GM12892 (cell line): ENCODE results near the gene NPM3. TPM values are rescaled to one million over a fixed set of nuclear protein-coding genes. Genes with fewer than 3 reads are reported as not detected.

Experiments used
- DNase-seq: peaks from one replicate; pipeline ENCODE4 v3.0.0; 2011; ENCODE audit not compliant: insufficient read length
- FAIRE-seq: peaks from 2 replicates; lab custom pipeline; 2011; peaks lifted over from hg19 to GRCh38; lab: Jason Lieb, UNC
- POLR2A ChIP-seq: IDR thresholded peaks from 2 replicates; pipeline ENCODE4 v1.6.1; 2011; ENCODE audit warnings: low read depth, low read length, control low read depth
- POLR2AphosphoS5 ChIP-seq: IDR thresholded peaks from 2 replicates; pipeline ENCODE4 v1.6.1; 2011; ENCODE audit warnings: low read depth, low read length, control low read depth
- TAF1 ChIP-seq: IDR thresholded peaks from 2 replicates; pipeline ENCODE4 v1.6.1; 2011; ENCODE audit warnings: low read depth, mild to moderate bottlenecking, control low read depth, low read length, borderline replicate concordance
- polyA plus RNA-seq: library from polyadenylated mRNA; unstranded; fragments of >200 nt; gene quantifications from one replicate; pipeline ENCODE4 v1.2.1, GENCODE V29; 2012; ENCODE audit warnings: missing spikeins, inconsistent platforms; ENCODE audit not compliant: missing spikeins

Gene NPM3, protein sequence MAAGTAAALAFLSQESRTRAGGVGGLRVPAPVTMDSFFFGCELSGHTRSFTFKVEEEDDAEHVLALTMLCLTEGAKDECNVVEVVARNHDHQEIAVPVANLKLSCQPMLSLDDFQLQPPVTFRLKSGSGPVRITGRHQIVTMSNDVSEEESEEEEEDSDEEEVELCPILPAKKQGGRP
- polyA plus RNA-seq, result 106 TPM

DNA sequence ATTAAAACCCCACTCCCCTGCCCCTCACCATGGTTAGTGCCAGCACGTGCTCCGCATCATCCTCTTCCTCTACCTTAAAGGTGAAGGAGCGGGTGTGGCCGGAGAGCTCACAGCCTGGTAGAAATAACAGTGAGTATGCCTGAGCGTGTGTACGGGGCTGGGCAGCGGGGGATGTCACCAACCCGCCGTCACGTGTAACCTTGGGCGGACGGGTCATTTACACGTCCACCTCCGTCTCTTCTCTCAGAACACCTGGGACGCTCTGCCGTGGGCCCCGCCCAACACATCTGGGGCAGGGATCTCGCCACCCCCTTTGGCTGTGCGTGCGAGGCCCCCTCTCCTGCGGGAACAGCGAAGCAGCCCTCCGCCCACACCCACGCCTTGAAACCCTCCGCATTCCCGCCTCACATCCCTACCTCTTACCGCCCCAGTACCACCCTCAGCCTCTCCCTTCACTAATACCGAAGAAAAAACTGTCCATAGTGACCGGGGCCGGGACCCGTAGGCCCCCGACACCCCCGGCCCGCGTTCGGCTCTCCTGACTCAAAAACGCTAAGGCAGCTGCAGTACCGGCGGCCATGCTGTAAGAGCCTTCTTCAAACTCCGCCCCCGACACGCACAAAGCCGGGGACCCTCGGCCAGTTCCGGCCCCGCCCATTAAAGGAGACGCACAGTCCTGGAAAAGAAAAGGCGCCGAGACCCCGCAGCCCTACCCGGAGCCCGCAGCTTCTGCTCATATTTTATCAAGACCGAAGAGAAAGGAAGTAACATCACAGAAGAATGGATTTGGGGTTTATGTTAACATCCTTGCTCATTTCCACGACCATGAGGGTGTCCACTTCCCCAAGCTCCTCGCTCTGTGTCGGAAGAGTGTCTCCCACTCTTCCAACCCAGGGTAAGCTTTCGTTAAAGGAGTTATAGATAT lies at the start of gene NPM3:
TSS of gene NPM3 (minus strand) at position 636 of the 925 bp plus-strand sequence. CDS start at position 580, 56 bp downstream.
- TF ChIP-seq TAF1 (no peak), POLR2AphosphoS5 (no peak), POLR2A (no peak; the same call in none of the 2 replicates)
- FAIRE-seq, result peak; percentile 72
- DNase-seq, result peak; percentile 90

DNA sequence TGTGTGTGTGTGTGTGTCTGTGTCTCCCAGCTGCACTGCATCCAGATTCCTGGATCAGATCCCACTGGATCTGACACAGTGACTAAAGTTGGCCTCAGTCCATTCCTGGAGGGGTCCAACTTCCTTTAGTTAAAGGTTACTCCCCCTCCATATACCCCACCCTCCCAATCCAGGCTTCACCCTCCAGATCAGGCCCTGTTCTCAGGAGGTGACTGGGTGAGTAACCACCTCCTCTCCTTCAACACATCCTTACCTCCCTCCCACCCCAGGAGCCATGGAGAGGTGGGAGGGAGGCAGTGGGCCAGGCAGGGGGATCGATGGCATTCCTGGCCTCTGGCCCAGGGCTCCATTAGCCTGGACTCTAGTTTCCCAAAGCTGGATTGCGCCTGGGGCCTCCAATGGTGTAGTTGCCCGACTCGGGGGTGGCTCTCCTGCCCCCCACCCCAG lies 49.1 kb upstream of the NPM3 start:
- FAIRE-seq, result no peak

DNA sequence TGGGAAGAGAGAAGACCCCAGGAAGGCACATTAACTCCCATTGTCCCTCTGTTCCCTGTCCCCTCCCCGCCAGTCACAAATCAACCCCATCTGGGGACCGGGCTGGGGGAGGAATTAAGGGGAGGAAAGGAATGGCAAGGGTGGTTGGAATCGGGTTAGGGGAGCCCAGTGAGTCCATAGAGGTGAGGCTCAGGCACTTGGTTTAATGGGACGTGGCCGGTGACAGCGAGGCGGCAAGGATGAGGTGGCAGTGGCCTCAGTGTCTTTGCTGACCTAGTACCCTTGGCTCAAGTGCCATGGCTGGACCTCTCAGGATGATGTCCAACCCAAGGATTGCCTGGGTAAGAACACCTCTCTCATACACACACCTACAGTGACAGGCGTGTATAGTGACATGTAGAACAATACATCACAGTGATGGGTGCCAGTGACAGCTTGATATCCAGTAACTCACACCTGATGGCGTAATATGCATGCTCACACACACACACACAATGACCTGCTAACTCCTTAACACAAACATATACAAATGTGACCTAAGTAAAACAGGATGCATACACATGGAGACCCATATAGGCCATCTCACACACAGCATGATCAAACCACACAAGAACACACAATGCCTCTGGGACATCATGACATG lies 48.0 kb upstream of the NPM3 start:
- FAIRE-seq (no peak), DNase-seq (no peak)
- TF ChIP-seq POLR2AphosphoS5 (no peak), POLR2A (no peak), TAF1 (no peak)

More for the DNA sequence above, 49.1 kb upstream of the NPM3 start:
- no peak for DNase-seq
- no peak for TF ChIP-seq TAF1
- TF ChIP-seq POLR2AphosphoS5, result no peak
- TF ChIP-seq POLR2A, result no peak

DNA sequence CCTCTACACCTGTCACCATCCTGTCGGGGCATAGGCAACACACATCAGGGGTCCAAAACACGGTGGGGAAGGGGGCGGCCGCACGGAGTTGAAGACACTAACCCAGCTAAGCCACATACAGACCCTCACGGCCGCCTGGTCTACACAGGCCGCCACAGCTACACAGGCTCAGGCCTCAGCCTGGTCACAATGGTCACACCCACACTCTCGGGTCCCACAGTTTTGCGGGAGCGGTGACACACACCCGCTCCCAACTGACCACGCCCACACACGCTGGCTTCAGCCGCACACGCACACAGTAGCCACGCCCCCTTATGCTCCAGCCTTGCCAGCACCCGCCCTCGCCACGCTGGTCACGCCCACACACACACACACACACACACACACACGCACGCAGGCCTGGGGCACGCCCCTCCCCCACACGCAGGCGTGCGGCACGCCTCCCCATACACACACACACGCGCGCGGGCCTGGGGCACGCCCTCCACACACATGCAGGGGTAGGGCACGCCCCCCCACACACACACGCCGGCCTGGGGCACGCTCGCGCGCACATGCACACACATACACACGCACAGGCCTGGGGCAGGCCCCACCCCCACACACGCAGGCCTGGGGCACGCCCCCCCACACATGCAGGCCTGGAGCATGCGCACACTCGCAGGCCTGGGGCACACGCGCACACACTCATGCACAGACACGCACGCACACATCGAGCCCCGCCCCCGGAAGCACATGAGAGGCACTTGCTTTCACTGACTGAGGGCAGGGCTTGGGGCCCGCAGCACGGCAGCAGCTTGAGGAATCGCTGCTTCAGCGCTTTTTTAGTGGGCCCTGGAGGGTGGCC lies 47.3 kb upstream of the NPM3 start:
- FAIRE-seq (peak; percentile 100), DNase-seq (peak; percentile 88)
- no peak for TF ChIP-seq POLR2AphosphoS5
- 0 out of 2 replicates have a peak, but pooled peaks have one; percentile 25 for TF ChIP-seq POLR2A
- no peak for TF ChIP-seq TAF1

DNA sequence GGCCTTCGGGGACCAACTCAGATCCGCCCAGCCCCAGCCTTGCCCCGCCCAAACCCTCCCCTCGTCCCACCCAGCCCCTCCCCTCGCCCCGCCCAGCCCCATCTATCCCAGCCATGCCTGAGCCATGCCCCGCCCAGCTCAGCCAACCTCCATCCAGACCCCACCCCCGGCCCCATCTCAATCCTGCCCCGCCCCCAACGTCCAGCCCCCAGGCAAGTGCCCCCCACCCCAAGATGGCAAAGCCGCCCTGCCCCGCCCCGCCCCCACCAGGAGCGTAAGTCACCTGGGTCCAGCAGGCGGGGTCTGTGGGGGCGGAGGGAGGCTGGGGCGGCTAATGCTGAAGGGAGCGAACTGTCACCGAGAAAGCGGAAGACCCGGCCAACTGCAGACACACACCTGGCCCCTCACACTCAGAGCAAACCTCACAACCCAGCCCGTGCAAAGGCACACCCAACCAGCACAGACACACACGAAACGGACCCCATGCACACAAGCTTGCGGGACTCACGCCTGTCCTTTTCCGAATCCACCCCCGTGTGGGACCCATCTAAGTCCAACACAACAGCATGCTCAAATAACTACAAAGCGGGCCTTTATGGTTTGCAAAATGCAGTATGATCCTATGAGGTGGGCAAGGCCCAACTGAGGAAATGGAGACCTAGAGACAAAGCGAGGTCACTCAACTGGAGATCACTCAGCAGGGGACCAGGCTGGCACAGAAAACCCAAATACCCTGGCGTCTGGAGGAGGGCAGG lies 46.5 kb upstream of the NPM3 start:
- FAIRE-seq (no peak), DNase-seq (peak; percentile 96)
- TF ChIP-seq POLR2A (no peak), TAF1 (no peak), POLR2AphosphoS5 (no peak)

DNA sequence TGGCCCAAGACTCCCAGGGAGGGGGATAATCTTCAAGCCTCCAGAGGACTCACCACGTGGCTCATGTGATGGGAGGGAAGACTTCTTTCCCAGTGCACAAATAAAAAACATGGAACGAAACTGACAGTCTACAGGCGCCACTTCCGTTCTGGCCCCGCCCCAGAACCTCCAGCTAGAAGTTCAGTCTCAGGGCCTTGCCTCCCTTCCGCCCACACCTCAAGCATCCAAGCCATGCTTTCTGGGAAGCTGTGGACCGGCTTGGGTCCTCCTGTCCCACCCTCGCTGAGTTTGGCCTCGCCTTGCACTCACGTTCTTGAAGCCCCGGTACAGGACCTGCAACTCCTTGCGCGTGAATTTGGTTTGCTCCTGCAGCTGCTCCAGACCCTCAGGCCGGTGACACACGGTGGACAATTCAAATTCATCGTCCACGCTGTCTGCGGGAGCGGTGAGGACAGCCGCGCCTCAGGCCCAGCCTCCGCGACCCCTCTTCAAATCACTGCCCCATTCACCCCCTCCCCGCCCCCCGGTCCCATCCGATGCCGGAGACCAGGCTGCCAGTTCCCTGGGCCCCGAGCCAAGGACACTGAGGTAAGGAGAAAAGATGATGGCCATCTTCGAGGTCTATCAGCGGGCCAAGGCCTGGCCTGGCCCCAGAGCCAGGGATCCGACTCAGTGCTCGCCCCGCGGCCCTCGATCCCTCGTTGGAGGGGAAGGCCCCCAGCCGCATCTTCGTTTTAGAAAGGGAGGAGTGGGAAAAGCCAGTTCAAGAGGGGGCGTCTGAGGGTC lies 45.7 kb upstream of the NPM3 start:
- FAIRE-seq (peak; percentile 5), DNase-seq (no peak)
- TF ChIP-seq POLR2A (no peak), TAF1 (no peak), POLR2AphosphoS5 (no peak)

DNA sequence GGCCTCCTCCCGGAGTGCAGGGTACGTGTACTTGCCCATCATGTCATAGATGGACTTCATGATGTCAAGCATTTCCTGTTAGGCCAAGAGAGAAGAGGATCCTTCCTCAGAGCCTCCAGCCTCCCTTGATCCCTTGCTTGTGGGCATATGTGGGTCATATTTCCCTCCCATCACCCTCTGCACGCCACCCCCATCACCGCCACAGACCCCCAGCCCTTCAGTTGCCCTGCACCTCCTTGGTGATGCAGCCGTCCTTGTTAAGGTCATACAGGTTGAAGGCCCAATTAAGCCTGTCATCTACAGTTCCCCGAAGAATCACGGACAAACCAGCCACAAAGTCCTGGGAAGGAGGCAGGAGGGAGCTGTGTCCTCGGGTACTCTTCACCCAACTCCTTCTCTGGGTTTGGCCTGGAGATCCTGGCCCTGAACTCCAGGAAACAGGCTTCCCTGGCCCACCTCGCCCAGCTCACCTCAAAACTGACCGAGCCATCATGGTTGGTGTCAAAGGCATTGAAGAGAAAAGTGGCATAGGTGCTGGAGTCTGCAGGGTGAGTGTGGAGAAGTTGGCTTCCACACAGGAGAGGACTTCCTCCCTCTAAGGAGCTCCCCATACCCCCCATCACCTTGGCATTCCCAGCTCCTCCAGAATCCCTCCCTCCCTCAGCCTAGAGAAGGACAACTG lies 44.8 kb upstream of the NPM3 start:
- TF ChIP-seq POLR2A (no peak), TAF1 (no peak), POLR2AphosphoS5 (no peak)
- no peak for FAIRE-seq
- no peak for DNase-seq

DNA sequence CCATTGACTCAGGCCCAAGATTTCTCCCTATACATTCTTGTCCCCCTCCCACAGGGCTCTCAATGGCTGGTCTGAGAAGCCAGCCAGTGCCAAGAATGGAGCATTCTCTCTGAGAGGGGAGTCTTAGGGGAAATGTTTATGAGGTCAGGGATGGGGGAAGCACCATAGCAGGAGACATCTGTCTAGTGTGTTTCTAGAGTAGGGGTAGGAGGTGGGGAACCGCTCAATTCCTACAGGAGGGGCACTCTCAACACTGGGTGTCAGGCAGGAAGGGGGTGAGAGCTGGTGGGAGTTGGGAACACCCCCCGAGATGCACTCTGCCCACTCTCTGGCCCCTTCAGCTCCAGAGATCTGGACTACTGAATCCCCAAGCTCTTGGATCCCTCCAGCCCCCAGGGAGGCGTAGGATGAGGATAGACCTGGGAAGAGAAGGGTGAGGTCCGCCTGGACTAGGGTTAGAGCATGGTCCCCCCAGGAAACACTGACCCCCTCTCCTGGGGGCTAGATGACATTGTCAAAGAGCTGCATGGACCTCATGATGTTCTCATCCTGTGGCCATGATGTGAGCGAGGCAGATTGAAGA lies 43.7 kb upstream of the NPM3 start:
- TF ChIP-seq POLR2AphosphoS5, result no peak
- no peak for TF ChIP-seq TAF1
- TF ChIP-seq POLR2A, result no peak
- no peak for DNase-seq
- no peak for FAIRE-seq
